SK-N-SH (cell line): Measurements from ENCODE around the gene FGF18.

Experiments
- EP300 ChIP-seq, 2 experiments: IDR thresholded peaks; 2 replicates each; pipeline versions ENCODE4 v1.4.0 to v1.6.1; 2012; ENCODE audit warnings: borderline replicate concordance in 1 of 2, low read depth in 1 of 2, low read length in 1 of 2
- EZH2phosphoT487 ChIP-seq: fragments of 200-600 bp; sonication (generic); IDR thresholded peaks from 2 replicates; pipeline ENCODE4 v1.6.1; 2017; ENCODE audit warnings: low read depth, mixed run types, mild to moderate bottlenecking, antibody characterized with exemption, moderate library complexity, borderline replicate concordance
- REST ChIP-seq: IDR thresholded peaks from 2 replicates; pipeline ENCODE4 v1.6.1; 2012; ENCODE audit warnings: mild to moderate bottlenecking, low read depth, low read length, moderate library complexity
- TAF1 ChIP-seq: IDR thresholded peaks from 2 replicates; pipeline ENCODE4 v1.6.1; 2012; ENCODE audit warnings: low read depth, mild to moderate bottlenecking, low read length, moderate library complexity, borderline replicate concordance
- TF ChIP-seq, protein P1 (sequence below): fragments of 200-600 bp; sonication (generic); IDR thresholded peaks from 2 replicates; pipeline ENCODE4 v1.6.1; 2017; ENCODE audit warnings: antibody characterized with exemption, mild to moderate bottlenecking, moderate library complexity
- TF ChIP-seq, protein P2 (sequence below): IDR thresholded peaks from 2 replicates; pipeline ENCODE4 v1.4.0; 2012; ENCODE audit warnings: low read depth, borderline replicate concordance

- TF ChIP-seq EZH2phosphoT487 (no peak), EP300 (IDR thresholded peaks at IDR 0.05; ENCODE audit: borderline replicate concordance in 1 of 2, low read depth in 1 of 2, low read length in 1 of 2) (no peak), TAF1 (no peak), REST (no peak)
- TF ChIP-seq, protein P1, sequence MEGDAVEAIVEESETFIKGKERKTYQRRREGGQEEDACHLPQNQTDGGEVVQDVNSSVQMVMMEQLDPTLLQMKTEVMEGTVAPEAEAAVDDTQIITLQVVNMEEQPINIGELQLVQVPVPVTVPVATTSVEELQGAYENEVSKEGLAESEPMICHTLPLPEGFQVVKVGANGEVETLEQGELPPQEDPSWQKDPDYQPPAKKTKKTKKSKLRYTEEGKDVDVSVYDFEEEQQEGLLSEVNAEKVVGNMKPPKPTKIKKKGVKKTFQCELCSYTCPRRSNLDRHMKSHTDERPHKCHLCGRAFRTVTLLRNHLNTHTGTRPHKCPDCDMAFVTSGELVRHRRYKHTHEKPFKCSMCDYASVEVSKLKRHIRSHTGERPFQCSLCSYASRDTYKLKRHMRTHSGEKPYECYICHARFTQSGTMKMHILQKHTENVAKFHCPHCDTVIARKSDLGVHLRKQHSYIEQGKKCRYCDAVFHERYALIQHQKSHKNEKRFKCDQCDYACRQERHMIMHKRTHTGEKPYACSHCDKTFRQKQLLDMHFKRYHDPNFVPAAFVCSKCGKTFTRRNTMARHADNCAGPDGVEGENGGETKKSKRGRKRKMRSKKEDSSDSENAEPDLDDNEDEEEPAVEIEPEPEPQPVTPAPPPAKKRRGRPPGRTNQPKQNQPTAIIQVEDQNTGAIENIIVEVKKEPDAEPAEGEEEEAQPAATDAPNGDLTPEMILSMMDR, result no peak
- TF ChIP-seq, protein P2, sequence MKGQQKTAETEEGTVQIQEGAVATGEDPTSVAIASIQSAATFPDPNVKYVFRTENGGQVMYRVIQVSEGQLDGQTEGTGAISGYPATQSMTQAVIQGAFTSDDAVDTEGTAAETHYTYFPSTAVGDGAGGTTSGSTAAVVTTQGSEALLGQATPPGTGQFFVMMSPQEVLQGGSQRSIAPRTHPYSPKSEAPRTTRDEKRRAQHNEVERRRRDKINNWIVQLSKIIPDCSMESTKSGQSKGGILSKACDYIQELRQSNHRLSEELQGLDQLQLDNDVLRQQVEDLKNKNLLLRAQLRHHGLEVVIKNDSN, result no peak
Measured at GRCh38 chr5:171485668-171486067, 66.2 kb downstream of the FGF18 start.
